Sciatic nerve (tissue), 2 donors: Measurements from ENCODE around the gene MAP2. TPM values are rescaled to one million over a fixed set of nuclear protein-coding genes. Genes with fewer than 3 reads are reported as not detected.

ENCODE experiments used
- ATAC-seq: fragments of 200-7000 bp; cut with Tn5 transposase; one replicate; pipeline ENCODE4 v1.9.1; 2020; ENCODE audit warnings: mild to moderate bottlenecking, moderate library complexity
- DNase-seq: peaks from one replicate; pipeline ENCODE4 v3.0.0-alpha.2; 2020; ENCODE audit warnings: low spot score
- intact Hi-C: fragments of 100-400 bp; cut with DNase I; formaldehyde crosslinking; loops from one replicate; pipeline ENCODE4 v1.14.2; 2022
- total RNA-seq: library from RNA; stranded (reverse); fragmentation: NEBNext Ultra II Directional; extraction: Animal tissue kit (Norgen Biotek cat#: 25700); gene quantifications from one replicate; pipeline ENCODE4 v1.2.1, GENCODE V29; 2021
- donor health status: DM: no; HTN: no; CAD: no.
- donor health status: DM: no; HTN: no; CAD: no.

MAP2 gene
- total RNA-seq, 1 donor from 2014 or later: 41.9 TPM

GRCh38 chr2:209422191-209422754 lies 1.6 kb upstream of the MAP2 start:
- intact Hi-C loops: loop anchor here (10.0 kb wide), 1 partner anchor 153 kb away; no protein-coding TSS in a partner anchor
- ATAC-seq: peak; percentile 44
- no peak for DNase-seq

- intact Hi-C loops: loop anchor here (10.0 kb wide), 1 partner anchor 151 kb away; no protein-coding TSS in a partner anchor
- ATAC-seq: peak; percentile 14
- peak; percentile 54 for DNase-seq
Measured at GRCh38 chr2:209424199-209424701, 403 bp downstream of the MAP2 start.

GRCh38 chr2:209424781-209425470 lies 1.1 kb downstream of the MAP2 start:
- DNase-seq: no peak
- no peak for ATAC-seq
- intact Hi-C loops: loop anchor here (10.0 kb wide), 1 partner anchor 150 kb away; no protein-coding TSS in a partner anchor

GRCh38 chr2:209425471-209426071 lies 1.7 kb downstream of the MAP2 start:
- intact Hi-C loops: loop anchor here (10.0 kb wide), 1 partner anchor 149 kb away; no protein-coding TSS in a partner anchor
- DNase-seq: no peak
- peak; percentile 18 for ATAC-seq

- ATAC-seq: no peak
- intact Hi-C loops: loop anchor here (10.0 kb wide), 1 partner anchor 148 kb away; no protein-coding TSS in a partner anchor
Measured at GRCh38 chr2:209426432-209426831, 2.6 kb downstream of the MAP2 start.

GRCh38 chr2:209431701-209432100 lies 7.9 kb downstream of the MAP2 start:
- no peak for ATAC-seq
- DNase-seq: no peak
- intact Hi-C loops: no loop called here

More at GRCh38 chr2:209426432-209426831, 2.6 kb downstream of the MAP2 start:
- DNase-seq: no peak

- intact Hi-C loops: no loop called here
- peak; percentile 79 for ATAC-seq
- DNase-seq: no peak
Measured at GRCh38 chr2:209441541-209441940, 17.7 kb downstream of the MAP2 start.

- no peak for DNase-seq
- intact Hi-C loops: no loop called here
- ATAC-seq: no peak
Measured at GRCh38 chr2:209442939-209443338, 19.1 kb downstream of the MAP2 start.

- intact Hi-C loops: no loop called here
- DNase-seq (no peak), ATAC-seq (no peak)
Measured at GRCh38 chr2:209445485-209445884, 21.6 kb downstream of the MAP2 start.

- ATAC-seq (no peak), DNase-seq (no peak)
- intact Hi-C loops: no loop called here
Measured at GRCh38 chr2:209451209-209451834, 27.5 kb downstream of the MAP2 start.

- DNase-seq: no peak
- intact Hi-C loops: no loop called here
- ATAC-seq: no peak
Measured at GRCh38 chr2:209456489-209456888, 32.6 kb downstream of the MAP2 start.

GRCh38 chr2:209458008-209458979 lies 34.4 kb downstream of the MAP2 start:
- DNase-seq (no peak), ATAC-seq (peak; percentile 68)
- intact Hi-C loops: no loop called here

GRCh38 chr2:209459359-209459758 lies 35.5 kb downstream of the MAP2 start:
- no peak for DNase-seq
- ATAC-seq: no peak
- intact Hi-C loops: no loop called here

GRCh38 chr2:209460151-209460761 lies 36.4 kb downstream of the MAP2 start:
- ATAC-seq (no peak), DNase-seq (no peak)
- intact Hi-C loops: no loop called here

GRCh38 chr2:209463226-209463625 lies 39.4 kb downstream of the MAP2 start:
- ATAC-seq (no peak), DNase-seq (no peak)
- intact Hi-C loops: no loop called here

- intact Hi-C loops: no loop called here
Measured at GRCh38 chr2:209463835-209464234, 40.0 kb downstream of the MAP2 start.

GRCh38 chr2:209468846-209469245 lies 45.0 kb downstream of the MAP2 start:
- ATAC-seq (no peak), DNase-seq (no peak)
- intact Hi-C loops: no loop called here

More at GRCh38 chr2:209463835-209464234, 40.0 kb downstream of the MAP2 start:
- ATAC-seq (no peak), DNase-seq (no peak)

- DNase-seq (no peak), ATAC-seq (no peak)
- intact Hi-C loops: no loop called here
Measured at GRCh38 chr2:209469481-209469880, 45.6 kb downstream of the MAP2 start.
